K562 (cell line): ENCODE measurements around the gene TBX10. TPM values are rescaled to one million over a fixed set of nuclear protein-coding genes. Genes with fewer than 3 reads are reported as not detected.

Experiments used
- BCL6 ChIP-seq: fragments of 250-450 bp; sonication (Bioruptor Pico); IDR thresholded peaks from 2 replicates; pipeline ENCODE4 v1.4.0; 2020
- CHAMP1 ChIP-seq: fragments of 450-650 bp; IDR thresholded peaks from 2 replicates; pipeline ENCODE4 v1.6.1; 2016; ENCODE audit warnings: mild to moderate bottlenecking
- CXXC5 ChIP-seq: fragments of 250-450 bp; sonication (Bioruptor Pico); IDR thresholded peaks from 2 replicates; pipeline ENCODE4 v1.8.0; 2022; ENCODE audit warnings: inconsistent platforms, mild to moderate bottlenecking, moderate library complexity
- E2F3 ChIP-seq: fragments of 250-450 bp; sonication (Bioruptor Pico); IDR thresholded peaks from 2 replicates; pipeline ENCODE4 v1.4.0; 2020; ENCODE audit warnings: mild to moderate bottlenecking
- ETS1 ChIP-seq: conservative IDR thresholded peaks from 2 replicates; pipeline ENCODE4 v1.6.1; 2011; ENCODE audit warnings: low read depth, mild to moderate bottlenecking, low read length; ENCODE audit not compliant: control insufficient read depth
- EZH2 ChIP-seq: IDR thresholded peaks from 2 replicates; pipeline ENCODE4 v1.6.1; 2012; ENCODE audit warnings: low read depth, mild to moderate bottlenecking, inconsistent platforms, low read length, borderline replicate concordance
- FOXJ3 ChIP-seq: sonication (generic); formaldehyde crosslinking; IDR thresholded peaks from 2 replicates; pipeline ENCODE4 v1.4.0; 2020; ENCODE audit warnings: mild to moderate bottlenecking, missing genetic modification reagents
- GABPB2 ChIP-seq: fragments of 250-450 bp; sonication (Bioruptor Pico); conservative IDR thresholded peaks from 2 replicates; pipeline ENCODE4 v1.5.1; 2021; ENCODE audit warnings: mild to moderate bottlenecking
- HDAC1 ChIP-seq, 2 experiments: fragments of 450-650 bp; IDR thresholded peaks; 2 replicates each; pipeline ENCODE4 v1.6.1; 2016 to 2017; ENCODE audit warnings: inconsistent platforms in 1 of 2, mild to moderate bottlenecking in 1 of 2, moderate library complexity in 1 of 2
- HMGN3 ChIP-seq: IDR thresholded peaks from 2 replicates; pipeline ENCODE4 v1.6.1; 2011; ENCODE audit warnings: borderline replicate concordance, low read depth, mild to moderate bottlenecking, mixed read lengths, low read length; ENCODE audit not compliant: insufficient read length; ENCODE audit errors: extremely low read depth
- HOMEZ ChIP-seq: fragments of 250-450 bp; sonication (Bioruptor Pico); IDR thresholded peaks from 2 replicates; pipeline ENCODE4 v1.4.0; 2020; ENCODE audit warnings: mild to moderate bottlenecking, moderate library complexity
- KDM4B ChIP-seq, 2 experiments: fragments of 450-650 bp in 1 of 2; sonication (generic) in 1 of 2; IDR thresholded peaks; 2 replicates each; pipeline ENCODE4 v1.6.1; 2016 to 2017; ENCODE audit warnings: borderline replicate concordance in 2 of 2, antibody characterized with exemption in 1 of 2, low read depth in 1 of 2, mild to moderate bottlenecking in 1 of 2
- LEF1 ChIP-seq: fragments of 450-650 bp; IDR thresholded peaks from 2 replicates; pipeline ENCODE4 v1.6.1; 2016; ENCODE audit warnings: mild to moderate bottlenecking
- POLR2AphosphoS2 ChIP-seq: IDR thresholded peaks from 2 replicates; pipeline ENCODE4 v1.6.1; 2012; ENCODE audit warnings: low read length, improper control_type of control experiment
- PTTG1 ChIP-seq: fragments of 450-650 bp; IDR thresholded peaks from 2 replicates; pipeline ENCODE4 v1.6.1; 2016; ENCODE audit warnings: low read depth, mild to moderate bottlenecking, missing genetic modification characterization, missing compliant biosample characterization
- RUNX1 ChIP-seq: sonication (generic); IDR thresholded peaks from 2 replicates; pipeline ENCODE4 v1.6.1; 2016; ENCODE audit warnings: antibody characterized with exemption, low read depth
- SMARCB1 ChIP-seq: IDR thresholded peaks from 2 replicates; pipeline ENCODE4 v1.6.1; 2011; ENCODE audit warnings: improper control_type of control experiment, low read depth; ENCODE audit not compliant: insufficient read length
- SREBF2 ChIP-seq: sonication (generic); formaldehyde crosslinking; IDR thresholded peaks from 2 replicates; pipeline ENCODE4 v1.4.0; 2020; ENCODE audit warnings: mild to moderate bottlenecking, missing genetic modification reagents
- SUPT5H ChIP-seq: fragments of 450-650 bp; IDR thresholded peaks from 2 replicates; pipeline ENCODE4 v1.6.1; 2016
- THRB ChIP-seq: fragments of 450-650 bp; formaldehyde crosslinking; conservative IDR thresholded peaks from 2 replicates; pipeline ENCODE4 v1.4.0; 2022; ENCODE audit warnings: mild to moderate bottlenecking, missing genetic modification characterization
- ZFP1 ChIP-seq: fragments of 450-650 bp; formaldehyde crosslinking; IDR thresholded peaks from 2 replicates; pipeline ENCODE4 v1.4.0; 2020; ENCODE audit warnings: mild to moderate bottlenecking, mixed read lengths
- ZNF134 ChIP-seq: fragments of 250-450 bp; sonication (Bioruptor Pico); conservative IDR thresholded peaks from 2 replicates; pipeline ENCODE4 v1.4.0; 2020
- ZNF431 ChIP-seq: sonication (generic); formaldehyde crosslinking; IDR thresholded peaks from 2 replicates; pipeline ENCODE4 v1.8.0; 2022; ENCODE audit warnings: mild to moderate bottlenecking, missing genetic modification reagents
- ZNF830 ChIP-seq: fragments of 250-450 bp; sonication (Bioruptor Pico); IDR thresholded peaks from 2 replicates; pipeline ENCODE4 v1.5.0; 2021; ENCODE audit warnings: mild to moderate bottlenecking
- polyA plus RNA-seq, 8 experiments: library from polyadenylated mRNA; depleted of rRNA in 4 of 8; stranded (reverse) in 5 of 8; unstranded in 3 of 8; fragments of >200 nt; fragmentation: Nextera tagmentation in 2 of 8; fragmentation: Illumina TruSeq in 1 of 8; extraction: Ambion mirVana in 2 of 8; extraction: Trizol in 1 of 8; gene quantifications; 2 replicates each; pipeline versions ENCODE4 v1.2.1 to v1.2.3, GENCODE V29; 2011 to 2014; ENCODE audit warnings: inconsistent platforms in 1 of 8, missing spikeins in 1 of 8
- total RNA-seq, 7 experiments: library from RNA; depleted of rRNA in 6 of 7; stranded (reverse); fragments of >200 nt in 6 of 7; fragmentation: Illumina TruSeq in 2 of 7; extraction: Trizol in 2 of 7; gene quantifications; 2 replicates each; pipeline versions ENCODE4 v1.2.1 to v1.2.3, GENCODE V29; 2011 to 2021; ENCODE audit warnings: low replicate concordance in 1 of 7

Gene TBX10
- total and polyA plus RNA-seq, 9 of the 15 experiments (the other 6 are each of a cell fraction or from before 2014, with no cell fraction given): not detected

- TF ChIP-seq RUNX1 (no peak), SMARCB1 (no peak), ZFP1 (CRISPR knock-in tag) (no peak), FOXJ3 (no peak), LEF1 (peak; percentile 76), HMGN3 (no peak), PTTG1 (tag) (no peak), E2F3 (no peak), ZNF431 (no peak), SUPT5H (no peak), ZNF134 (no peak), ETS1 (no peak; the same call in 1 of the 2 replicates), EZH2 (no peak), POLR2AphosphoS2 (no peak), GABPB2 (CRISPR knock-in tag) (no peak), HDAC1 (IDR thresholded peaks at IDR 0.05) (0 out of 4 replicates have a peak, but pooled peaks of 1 of the 2 experiments have one; percentile 33), THRB (no peak), ZNF830 (no peak), SREBF2 (CRISPR knock-in tag) (no peak), HOMEZ (CRISPR knock-in tag) (no peak), CHAMP1 (no peak), BCL6 (no peak), KDM4B (IDR thresholded peaks at IDR 0.05; ENCODE audit: borderline replicate concordance in 2 of 2, low read depth in 1 of 2) (no peak), CXXC5 (CRISPR knock-in tag) (peak; percentile 59)
Observed at GRCh38 chr11:67600324-67601029, 39.1 kb downstream of the TBX10 start (continued).
